Measurements from ENCODE around the gene STATH. TPM values are rescaled to one million over a fixed set of nuclear protein-coding genes. Genes with fewer than 3 reads are reported as not detected.

STATH gene
- total and polyA plus RNA-seq, 2 donors (not counting 1 experiment from before 2014, with no cell fraction given), result not detected

GRCh38 chr4:69957209-69957608 lies 38.6 kb upstream of the STATH start:
- 88% methylated on average over 1 of the region's 1 CpG for WGBS (ENCODE audit: insufficient coverage)
- Histone ChIP-seq H3K9ac (ENCODE audit: low read length) (no peak overlapping the region), H3K27me3 (replicated peaks in 1 of 4; ENCODE audit: control extremely low read depth in 1 of 4, control insufficient read depth in 3 of 4, insufficient read depth in 4 of 4, low read length in 3 of 4) (no peaks in the 10 kb centered on the region), H3K4me2 (replicated peaks; ENCODE audit: low read depth, low read length, poor library complexity, severe bottlenecking) (no peak overlapping the region), H3K4me3 (ENCODE audit: control extremely low read depth in 1 of 5, extremely low read depth in 1 of 5, insufficient read depth in 1 of 5, low read depth in 2 of 5, low read length in 4 of 5) (no peak overlapping the region), H2AFZ (ENCODE audit: insufficient read depth, low read depth, low read length, poor library complexity, severe bottlenecking) (no peak overlapping the region), H3K79me2 (ENCODE audit: control insufficient read depth, insufficient read depth, low read length) (no peaks in the 10 kb centered on the region), H3K27ac (ENCODE audit: low read length in 2 of 2) (no peak overlapping the region), H4K20me1 (ENCODE audit: control insufficient read depth, insufficient read depth, low read length, poor library complexity, severe bottlenecking) (no peaks in the 10 kb centered on the region), H3K9me3 (ENCODE audit: control extremely low read depth in 1 of 3, control insufficient read depth in 2 of 3, insufficient read depth in 1 of 3, low read length in 2 of 3) (peaks cover 0 to 2% (median 1%) of the 10 kb centered on the region in 3 donors), H3K36me3 (replicated peaks in 1 of 2; ENCODE audit: control extremely low read depth in 1 of 2, control insufficient read depth in 1 of 2, extremely low read depth in 1 of 2, insufficient read depth in 2 of 2, low read length in 1 of 2) (no peaks in the 10 kb centered on the region), H3K4me1 (ENCODE audit: control insufficient read depth in 2 of 2, insufficient read depth in 2 of 2, low read length in 2 of 2) (no peaks in the 10 kb centered on the region)
- Mint-ChIP-seq H3K9me3 (ENCODE audit: insufficient read depth) (no peaks in the 10 kb centered on the region), H3K27me3 (no peaks in the 10 kb centered on the region), H3K4me1 (no peaks in the 10 kb centered on the region), H3K4me3 (no peak overlapping the region), H3K27ac (no peak overlapping the region)
- no peak for ATAC-seq (ENCODE audit: low read depth)
- CTCF ChIA-PET, result no interaction called here
- intact Hi-C loops (cut with micrococcal nuclease), result no loop called here
- POLR2A ChIA-PET, result no interaction called here
- TF ChIP-seq EZH2 (IDR thresholded peaks at IDR 0.05; ENCODE audit: borderline replicate concordance, insufficient read depth, low read depth, low read length, poor library complexity, severe bottlenecking) (no peak), CTCF (IDR thresholded peaks at IDR 0.05) (no peak)
- DNase-seq, result no peak

- no peaks in the 10 kb centered on the region for H3K9me3 ChIP-seq (ENCODE audit: control extremely low read depth in 1 of 3, control insufficient read depth in 2 of 3, insufficient read depth in 1 of 3, low read length in 2 of 3)
- H3K27me3 ChIP-seq (replicated peaks in 1 of 4; ENCODE audit: control extremely low read depth in 1 of 4, control insufficient read depth in 3 of 4, insufficient read depth in 4 of 4, low read length in 3 of 4), result no peaks in the 10 kb centered on the region
- no peak within 1 kb of the TSS for H3K4me2 ChIP-seq (replicated peaks; ENCODE audit: low read depth, low read length, poor library complexity, severe bottlenecking)
- ChIA-PET POLR2A (no interaction called here), CTCF (no interaction called here)
- Mint-ChIP-seq H3K4me3 (no peak within 1 kb of the TSS), H3K4me1 (no peaks in the 10 kb centered on the region), H3K27me3 (no peaks in the 10 kb centered on the region), H3K27ac (no peak within 1 kb of the TSS), H3K9me3 (ENCODE audit: insufficient read depth) (no peaks in the 10 kb centered on the region)
- no peak for ATAC-seq (ENCODE audit: low read depth)
- no peaks in the 10 kb centered on the region for H3K36me3 ChIP-seq (replicated peaks in 1 of 2; ENCODE audit: control extremely low read depth in 1 of 2, control insufficient read depth in 1 of 2, extremely low read depth in 1 of 2, insufficient read depth in 2 of 2, low read length in 1 of 2)
- no peak for DNase-seq
- no peaks in the 10 kb centered on the region for H3K79me2 ChIP-seq (ENCODE audit: control insufficient read depth, insufficient read depth, low read length)
- no peak for TF ChIP-seq EZH2 (IDR thresholded peaks at IDR 0.05; ENCODE audit: borderline replicate concordance, insufficient read depth, low read depth, low read length, poor library complexity, severe bottlenecking)
- TF ChIP-seq CTCF (IDR thresholded peaks at IDR 0.05), result no peak
- H4K20me1 ChIP-seq (ENCODE audit: control insufficient read depth, insufficient read depth, low read length, poor library complexity, severe bottlenecking), result no peaks in the 10 kb centered on the region
- no peak within 1 kb of the TSS for H3K4me3 ChIP-seq (ENCODE audit: control extremely low read depth in 1 of 5, extremely low read depth in 1 of 5, insufficient read depth in 1 of 5, low read depth in 2 of 5, low read length in 4 of 5)
- no peak within 1 kb of the TSS for H3K9ac ChIP-seq (ENCODE audit: low read length)
- intact Hi-C loops (cut with micrococcal nuclease), result no loop called here
- H2AFZ ChIP-seq (ENCODE audit: insufficient read depth, low read depth, low read length, poor library complexity, severe bottlenecking), result no peak within 1 kb of the TSS
- H3K4me1 ChIP-seq (ENCODE audit: control insufficient read depth in 2 of 2, insufficient read depth in 2 of 2, low read length in 2 of 2), result no peaks in the 10 kb centered on the region
- WGBS (ENCODE audit: insufficient coverage), result no CpG with 5 or more reads among the region's 2 CpGs
- H3K27ac ChIP-seq (ENCODE audit: low read length in 2 of 2), result no peak within 1 kb of the TSS
These were observed 30.1 kb upstream of the STATH start, which contains the start of gene CSN2 for GRCh38 chr4:69965628-69966027. Gene CSN2, minus strand, starts transcription at chr4:69965728. Its CDS starts 4,733 bp downstream, at chr4:69960995.
